Upper lobe of left lung (tissue), 6 donors: ENCODE measurements around the gene EYA3. TPM values are rescaled to one million over a fixed set of nuclear protein-coding genes. Genes with fewer than 3 reads are reported as not detected.

Source experiments
- ATAC-seq, 2 donors: fragments of 200-7000 bp; cut with Tn5 transposase; one replicate each; pipeline ENCODE4 v1.9.1; 2022; ENCODE audit warnings: mild to moderate bottlenecking in 2 of 2, moderate library complexity in 2 of 2; ENCODE audit not compliant: low FRiP score in 2 of 2
- DNase-seq, 2 donors: peaks; one replicate each; pipeline ENCODE4 v3.0.0-alpha.2; 2019 to 2020
- H3K27ac ChIP-seq, 4 donors: fragments of 200-600 bp; sonication (generic); one replicate each; pipeline ENCODE4 v1.5.1; 2016 to 2019
- H3K27me3 ChIP-seq, 4 donors: fragments of 200-600 bp; sonication (generic); one replicate each; pipeline ENCODE4 v1.5.1; 2017 to 2019
- H3K36me3 ChIP-seq, 4 donors: fragments of 200-600 bp; sonication (generic); one replicate each; pipeline ENCODE4 v1.5.1; 2016 to 2019
- H3K4me1 ChIP-seq, 4 donors: fragments of 200-600 bp; sonication (generic); one replicate each; pipeline ENCODE4 v1.5.1; 2018 to 2019
- H3K4me3 ChIP-seq, 4 donors: fragments of 200-600 bp; sonication (generic); one replicate each; pipeline ENCODE4 v1.5.1; 2017 to 2019; ENCODE audit warnings: mild to moderate bottlenecking in 2 of 4, moderate library complexity in 1 of 4
- H3K9me3 ChIP-seq, 4 donors: fragments of 200-600 bp; sonication (generic); one replicate each; pipeline ENCODE4 v1.5.1; 2018 to 2019
- CTCF ChIP-seq, 6 experiments: fragments of 450-650 bp in 4 of 6; fragments of 200-600 bp in 2 of 6; sonication (generic) in 2 of 6; IDR thresholded peaks; one replicate each; pipeline ENCODE4 v1.5.1; 2016 to 2019; ENCODE audit warnings: antibody characterized with exemption in 6 of 6
- EP300 ChIP-seq, 4 donors: sonication (generic); formaldehyde crosslinking; IDR thresholded peaks; one replicate each; pipeline ENCODE4 v1.5.1; 2017; ENCODE audit warnings: antibody characterized with exemption in 4 of 4, control low read depth in 2 of 4
- POLR2A ChIP-seq, 4 donors: fragments of 450-650 bp; IDR thresholded peaks; one replicate each; pipeline ENCODE4 v1.5.1; 2016 to 2017; ENCODE audit warnings: antibody characterized with exemption in 4 of 4, mild to moderate bottlenecking in 2 of 4
- POLR2AphosphoS5 ChIP-seq, 2 donors: sonication (generic); formaldehyde crosslinking; IDR thresholded peaks; one replicate each; pipeline ENCODE4 v1.5.1; 2017; ENCODE audit warnings: antibody characterized with exemption in 2 of 2
- WGBS, 2 donors: methylation state at CpG; one replicate each; pipeline ENCODE4 v1.1.5; 2017 to 2018; 5-methylcytosine and 5-hydroxymethylcytosine counted together
- total RNA-seq, 6 donors: library from RNA; depleted of rRNA in 4 of 6; stranded (reverse); fragments of >200 nt in 4 of 6; gene quantifications; one replicate each; pipeline versions ENCODE4 v1.1.0 to v1.2.1, GENCODE V29; 2016 to 2021
- donor health status: DM: no; HTN: no; CAD: no; lungs with moderate emphysema.
- donor health status: DM: no; HTN: yes; CAD: no; lungs with severe emphysema.

EYA3 gene
- total RNA-seq, 6 donors from 2014 or later, result 15.9 to 23.4 (median 22.0) TPM

DNA sequence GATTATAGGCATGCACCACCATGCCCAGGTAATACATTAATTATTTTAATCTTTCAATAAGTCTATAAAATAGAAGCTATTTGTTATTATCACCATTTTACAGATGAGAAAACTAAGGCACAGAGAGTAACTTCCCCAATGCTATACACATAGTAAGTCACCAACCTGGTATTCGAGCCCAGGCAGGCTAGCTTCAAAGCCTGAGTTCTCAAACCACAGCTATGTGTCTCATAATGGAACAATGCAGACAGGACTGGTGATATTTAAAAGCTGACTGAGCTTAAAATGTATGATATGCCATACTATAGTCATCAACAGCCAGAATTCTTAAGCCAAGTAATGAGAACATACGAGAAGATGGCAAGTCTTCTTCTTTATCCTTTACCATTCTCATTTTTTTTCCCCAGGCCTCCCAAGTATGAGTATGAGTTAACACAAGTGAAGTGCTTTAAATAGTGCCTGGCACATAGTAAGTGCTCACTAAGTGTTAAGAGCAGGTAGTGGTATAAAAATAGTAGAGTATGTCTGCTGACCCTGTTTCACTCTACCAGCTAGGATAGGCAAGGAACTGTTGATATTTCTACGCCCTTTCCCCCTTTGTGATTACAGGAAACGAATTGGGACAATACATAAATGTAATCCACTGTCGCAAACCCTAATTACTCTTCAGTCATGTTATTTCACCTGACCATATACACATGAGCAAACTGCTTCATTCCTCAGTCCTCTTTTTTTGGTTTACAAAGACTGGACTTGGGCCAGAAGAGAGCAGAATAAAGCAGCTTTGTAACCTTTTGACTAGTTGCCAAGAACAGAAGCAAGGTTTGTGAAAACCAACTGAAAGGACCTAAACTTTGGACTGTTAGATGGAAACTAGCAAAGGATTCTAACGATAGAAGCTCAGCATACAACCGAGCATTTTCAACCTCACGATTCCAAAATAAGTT is 9.5 kb downstream of the EYA3 start:
- H3K4me1 ChIP-seq, result peaks cover 5 to 26% (median 11%) of the 10 kb centered on the region in 4 donors
- H3K36me3 ChIP-seq, result peaks cover 0 to 15% (median 4%) of the 10 kb centered on the region in 4 donors
- H3K4me3 ChIP-seq, result no peak overlapping the region
- no peak for TF ChIP-seq CTCF (IDR thresholded peaks at IDR 0.05)
- no peak for TF ChIP-seq EP300 (IDR thresholded peaks at IDR 0.05)
- TF ChIP-seq POLR2AphosphoS5 (IDR thresholded peaks at IDR 0.05), result no peak
- no peak for TF ChIP-seq POLR2A (IDR thresholded peaks at IDR 0.05)
- ATAC-seq (no peak), DNase-seq (no peak)
- no peaks in the 10 kb centered on the region for H3K9me3 ChIP-seq
- no peaks in the 10 kb centered on the region for H3K27me3 ChIP-seq
- 58 to 60% methylated on average over 8 of the region's 8 CpGs for WGBS, 2 donors
- peak overlapping the region; percentile 19 to 68 (median 45) for H3K27ac ChIP-seq

GRCh38 chr1:28078262-28078661 is 10.1 kb downstream of the EYA3 start:
- H3K9me3 ChIP-seq, result no peaks in the 10 kb centered on the region
- TF ChIP-seq POLR2A (IDR thresholded peaks at IDR 0.05), result no peak
- TF ChIP-seq POLR2AphosphoS5 (IDR thresholded peaks at IDR 0.05), result no peak
- no peak for TF ChIP-seq EP300 (IDR thresholded peaks at IDR 0.05)
- TF ChIP-seq CTCF (IDR thresholded peaks at IDR 0.05), result no peak
- WGBS, 2 donors, result 66 to 75% methylated on average over 4 of the region's 4 CpGs
- peaks cover 0 to 15% (median 4%) of the 10 kb centered on the region in 4 donors for H3K36me3 ChIP-seq
- no peak overlapping the region for H3K4me3 ChIP-seq
- H3K4me1 ChIP-seq, result peaks cover 3 to 26% (median 11%) of the 10 kb centered on the region in 4 donors
- peak overlapping the region; percentile 19 to 68 (median 45) for H3K27ac ChIP-seq
- ATAC-seq (peak in 1 of 2 donors; percentile 63), DNase-seq (no peak)
- H3K27me3 ChIP-seq, result no peaks in the 10 kb centered on the region

DNA sequence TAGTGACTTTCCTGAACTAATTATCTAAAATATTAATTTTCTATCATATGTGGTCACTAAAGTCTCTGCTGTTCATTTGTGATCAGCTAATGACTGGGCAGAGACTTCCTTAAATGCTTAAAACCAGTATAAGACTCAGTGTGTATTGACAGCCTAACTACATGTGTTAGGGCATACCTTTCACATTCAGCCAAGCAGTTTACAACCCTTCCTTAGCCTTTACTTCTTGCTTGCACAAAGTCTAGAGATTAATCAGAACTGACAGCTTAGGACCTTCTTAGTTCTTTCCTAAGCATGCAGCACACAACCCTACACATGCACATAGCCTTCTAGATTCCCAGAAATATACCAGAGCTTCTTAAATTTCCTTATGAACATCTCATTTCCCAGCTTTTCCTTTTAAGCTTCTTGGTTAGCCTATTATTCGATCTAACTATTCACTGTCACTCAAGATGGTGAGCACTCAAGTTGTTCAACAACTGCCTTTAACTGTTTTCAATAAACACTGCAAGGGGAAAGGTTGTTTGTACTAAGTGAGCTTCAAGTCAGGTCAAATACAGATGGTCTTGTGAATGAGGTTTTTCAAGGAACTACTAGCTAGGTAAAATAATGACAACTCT is 13.4 kb downstream of the EYA3 start:
- peaks cover 0 to 9% (median 1%) of the 10 kb centered on the region in 4 donors for H3K36me3 ChIP-seq
- peak overlapping the region in 1 of 4 donors; percentile 16 for H3K27ac ChIP-seq
- DNase-seq, result no peak
- ATAC-seq, result no peak
- no peaks in the 10 kb centered on the region for H3K9me3 ChIP-seq
- 67 to 72% methylated on average over 1 of the region's 1 CpG for WGBS, 2 donors
- no peak overlapping the region for H3K4me3 ChIP-seq
- H3K4me1 ChIP-seq, result peaks cover 7 to 30% (median 19%) of the 10 kb centered on the region in 4 donors
- H3K27me3 ChIP-seq, result no peaks in the 10 kb centered on the region
- no peak for TF ChIP-seq POLR2AphosphoS5 (IDR thresholded peaks at IDR 0.05)
- TF ChIP-seq CTCF (IDR thresholded peaks at IDR 0.05), result no peak
- TF ChIP-seq EP300 (IDR thresholded peaks at IDR 0.05), result no peak
- TF ChIP-seq POLR2A (IDR thresholded peaks at IDR 0.05), result no peak

- H3K36me3 ChIP-seq, result no peaks in the 10 kb centered on the region
- no peaks in the 10 kb centered on the region for H3K27me3 ChIP-seq
- DNase-seq, result no peak
- WGBS, 2 donors, result 57 to 77% methylated on average over 1 of the region's 1 CpG
- H3K4me3 ChIP-seq, result no peak overlapping the region
- no peak overlapping the region for H3K27ac ChIP-seq
- TF ChIP-seq CTCF (IDR thresholded peaks at IDR 0.05), result no peak
- no peak for TF ChIP-seq POLR2AphosphoS5 (IDR thresholded peaks at IDR 0.05)
- no peak for TF ChIP-seq POLR2A (IDR thresholded peaks at IDR 0.05)
- TF ChIP-seq EP300 (IDR thresholded peaks at IDR 0.05), result no peak
- ATAC-seq, result no peak
- peaks cover 4 to 28% (median 16%) of the 10 kb centered on the region in 4 donors for H3K4me1 ChIP-seq
- no peaks in the 10 kb centered on the region for H3K9me3 ChIP-seq
Observed at GRCh38 chr1:28073867-28074266, 14.5 kb downstream of the EYA3 start.
